Stomach smooth muscle (tissue), 2 donors: Measurements from ENCODE around the gene ROBO1.

Experiments
- H3K27ac ChIP-seq: one replicate; pipeline ENCODE4 v1.7.0; 2013; ENCODE audit warnings: mild to moderate bottlenecking, low read length, inconsistent platforms
- H3K27me3 ChIP-seq, 2 donors: one replicate each; pipeline ENCODE4 v1.7.0; 2013; ENCODE audit warnings: low read length in 2 of 2; ENCODE audit not compliant: insufficient read depth in 2 of 2, control insufficient read depth in 1 of 2
- H3K36me3 ChIP-seq, 2 donors: one replicate each; pipeline ENCODE4 v1.7.0; 2013; ENCODE audit warnings: low read length in 2 of 2; ENCODE audit not compliant: control insufficient read depth in 2 of 2, insufficient read depth in 2 of 2
- H3K4me1 ChIP-seq: one replicate; pipeline ENCODE4 v1.7.0; 2013; ENCODE audit warnings: low read length; ENCODE audit not compliant: control insufficient read depth, insufficient read depth
- H3K4me3 ChIP-seq, 2 donors: one replicate each; pipeline ENCODE4 v1.7.0; 2013; ENCODE audit warnings: low read length in 2 of 2
- H3K9ac ChIP-seq, 2 donors: one replicate each; pipeline ENCODE4 v1.7.0; 2013; ENCODE audit warnings: low read length in 2 of 2, mild to moderate bottlenecking in 1 of 2
- H3K9me3 ChIP-seq, 2 donors: one replicate each; pipeline ENCODE4 v1.7.0; 2013; ENCODE audit warnings: low read length in 2 of 2; ENCODE audit not compliant: control insufficient read depth in 2 of 2
- donor health status: healthy.
- donor health status: Pancreatic carcinoma.

ROBO1 gene

GRCh38 chr3:79564192-79564591 lies 203.6 kb downstream of the ROBO1 start:
- H3K9me3 ChIP-seq, result no peaks in the 10 kb centered on the region

GRCh38 chr3:79560698-79561097 lies 207.1 kb downstream of the ROBO1 start:
- no peaks in the 10 kb centered on the region for H3K36me3 ChIP-seq
- no peak overlapping the region for H3K9ac ChIP-seq
- no peak overlapping the region for H3K27ac ChIP-seq
- H3K4me3 ChIP-seq, result no peak overlapping the region
- no peaks in the 10 kb centered on the region for H3K9me3 ChIP-seq
- H3K27me3 ChIP-seq, result no peaks in the 10 kb centered on the region
- no peaks in the 10 kb centered on the region for H3K4me1 ChIP-seq

More at GRCh38 chr3:79564192-79564591, 203.6 kb downstream of the ROBO1 start:
- H3K4me3 ChIP-seq, result no peak overlapping the region
- no peak overlapping the region for H3K9ac ChIP-seq
- H3K36me3 ChIP-seq, result no peaks in the 10 kb centered on the region
- no peaks in the 10 kb centered on the region for H3K4me1 ChIP-seq
- H3K27me3 ChIP-seq, result no peaks in the 10 kb centered on the region
- H3K27ac ChIP-seq, result no peak overlapping the region

GRCh38 chr3:79558943-79559342 lies 208.9 kb downstream of the ROBO1 start:
- no peaks in the 10 kb centered on the region for H3K9me3 ChIP-seq
- no peak overlapping the region for H3K27ac ChIP-seq
- H3K27me3 ChIP-seq, result no peaks in the 10 kb centered on the region
- H3K4me3 ChIP-seq, result no peak overlapping the region
- no peaks in the 10 kb centered on the region for H3K36me3 ChIP-seq
- no peaks in the 10 kb centered on the region for H3K4me1 ChIP-seq
- no peak overlapping the region for H3K9ac ChIP-seq

- Histone ChIP-seq H3K9ac (no peak overlapping the region), H3K9me3 (no peaks in the 10 kb centered on the region), H3K27ac (no peak overlapping the region), H3K4me3 (no peak overlapping the region), H3K36me3 (no peaks in the 10 kb centered on the region), H3K27me3 (no peaks in the 10 kb centered on the region), H3K4me1 (no peaks in the 10 kb centered on the region)
Measured at GRCh38 chr3:79555655-79556054, 212.1 kb downstream of the ROBO1 start.

- H3K4me1 ChIP-seq, result no peaks in the 10 kb centered on the region
- no peak overlapping the region for H3K27ac ChIP-seq
- H3K36me3 ChIP-seq, result no peaks in the 10 kb centered on the region
- H3K9me3 ChIP-seq, result no peaks in the 10 kb centered on the region
- H3K9ac ChIP-seq, result no peak overlapping the region
- no peak overlapping the region for H3K4me3 ChIP-seq
- H3K27me3 ChIP-seq, result no peaks in the 10 kb centered on the region
Measured at GRCh38 chr3:79551997-79552396, 215.8 kb downstream of the ROBO1 start.

- H3K36me3 ChIP-seq, result no peaks in the 10 kb centered on the region
- no peak overlapping the region for H3K4me3 ChIP-seq
- no peak overlapping the region for H3K9ac ChIP-seq
- H3K9me3 ChIP-seq, result no peaks in the 10 kb centered on the region
- H3K4me1 ChIP-seq, result no peaks in the 10 kb centered on the region
- no peaks in the 10 kb centered on the region for H3K27me3 ChIP-seq
- H3K27ac ChIP-seq, result no peak overlapping the region
Measured at GRCh38 chr3:79551321-79551892, 216.4 kb downstream of the ROBO1 start.

- H3K4me3 ChIP-seq, result no peak overlapping the region
- no peaks in the 10 kb centered on the region for H3K9me3 ChIP-seq
- no peaks in the 10 kb centered on the region for H3K27me3 ChIP-seq
- H3K36me3 ChIP-seq, result no peaks in the 10 kb centered on the region
- no peak overlapping the region for H3K9ac ChIP-seq
- H3K27ac ChIP-seq, result no peak overlapping the region
- H3K4me1 ChIP-seq, result no peaks in the 10 kb centered on the region
Measured at GRCh38 chr3:79543218-79543982, 224.4 kb downstream of the ROBO1 start.

GRCh38 chr3:79534727-79535126 lies 233.1 kb downstream of the ROBO1 start:
- Histone ChIP-seq H3K27me3 (no peaks in the 10 kb centered on the region), H3K9ac (no peak overlapping the region), H3K27ac (no peak overlapping the region), H3K36me3 (no peaks in the 10 kb centered on the region), H3K4me3 (no peak overlapping the region), H3K4me1 (no peaks in the 10 kb centered on the region), H3K9me3 (no peaks in the 10 kb centered on the region)

- Histone ChIP-seq H3K9ac (no peak overlapping the region), H3K27ac (no peak overlapping the region), H3K36me3 (no peaks in the 10 kb centered on the region), H3K4me3 (no peak overlapping the region), H3K4me1 (no peaks in the 10 kb centered on the region), H3K9me3 (no peaks in the 10 kb centered on the region), H3K27me3 (no peaks in the 10 kb centered on the region)
Measured at GRCh38 chr3:79531566-79532295, 236.1 kb downstream of the ROBO1 start.

GRCh38 chr3:79521221-79521848 lies 246.5 kb downstream of the ROBO1 start:
- Histone ChIP-seq H3K4me1 (no peaks in the 10 kb centered on the region), H3K4me3 (no peak overlapping the region), H3K27ac (no peak overlapping the region), H3K27me3 (no peaks in the 10 kb centered on the region), H3K9ac (no peak overlapping the region), H3K36me3 (no peaks in the 10 kb centered on the region), H3K9me3 (no peaks in the 10 kb centered on the region)
